Cortex of kidney (tissue), 1 donor: Measurements from ENCODE around the gene ASMT.
"Not testable (repeated sequence)": the region's sequence is repeated elsewhere in the genome, so short reads cannot be mapped to it uniquely, and the experiment has no call there.

ENCODE experiments used
- DNase-seq: peaks from one replicate; lab custom pipeline; 2025; lab: John Stamatoyannopoulos, UW

Gene ASMT

GRCh38 chrX:1598021-1598875 is 16.6 kb upstream of the ASMT start:
- DNase-seq = no peak

GRCh38 chrX:1598876-1599790 is 15.7 kb upstream of the ASMT start:
- no peak for DNase-seq

- DNase-seq = no peak
Measured at GRCh38 chrX:1599791-1600405, 15.0 kb upstream of the ASMT start.

DNA sequence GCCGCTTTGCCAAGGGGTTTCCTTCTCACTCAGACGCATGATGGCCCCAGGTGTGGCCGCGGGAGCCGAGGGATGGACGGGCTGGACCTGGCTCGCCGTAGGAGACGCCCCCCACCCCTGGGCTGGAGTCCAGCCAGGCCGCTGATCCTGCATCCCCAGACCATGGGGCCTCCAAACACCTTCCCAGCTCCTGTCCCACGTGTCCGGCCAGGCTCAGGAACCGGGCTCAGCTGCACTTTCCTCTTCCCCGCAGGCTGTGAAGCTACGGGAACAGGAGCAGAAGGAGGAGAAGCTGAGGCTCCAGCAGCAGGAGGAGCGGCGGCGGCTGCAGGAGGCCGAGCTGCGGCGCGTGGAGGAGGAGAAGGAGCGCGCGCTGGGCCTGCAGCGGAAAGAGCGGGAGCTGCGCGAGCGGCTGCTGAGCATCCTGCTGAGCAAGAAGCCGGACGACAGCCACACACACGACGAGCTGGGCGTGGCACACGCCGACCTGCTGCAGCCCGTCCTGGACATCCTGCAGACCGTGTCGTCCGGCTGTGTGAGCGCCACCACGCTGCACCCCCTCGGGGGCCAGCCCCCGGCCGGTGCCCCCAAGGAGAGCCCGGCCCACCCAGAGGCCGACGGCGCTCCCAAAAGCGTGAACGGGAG is 14.3 kb upstream of the ASMT start:
- DNase-seq = no peak

DNA sequence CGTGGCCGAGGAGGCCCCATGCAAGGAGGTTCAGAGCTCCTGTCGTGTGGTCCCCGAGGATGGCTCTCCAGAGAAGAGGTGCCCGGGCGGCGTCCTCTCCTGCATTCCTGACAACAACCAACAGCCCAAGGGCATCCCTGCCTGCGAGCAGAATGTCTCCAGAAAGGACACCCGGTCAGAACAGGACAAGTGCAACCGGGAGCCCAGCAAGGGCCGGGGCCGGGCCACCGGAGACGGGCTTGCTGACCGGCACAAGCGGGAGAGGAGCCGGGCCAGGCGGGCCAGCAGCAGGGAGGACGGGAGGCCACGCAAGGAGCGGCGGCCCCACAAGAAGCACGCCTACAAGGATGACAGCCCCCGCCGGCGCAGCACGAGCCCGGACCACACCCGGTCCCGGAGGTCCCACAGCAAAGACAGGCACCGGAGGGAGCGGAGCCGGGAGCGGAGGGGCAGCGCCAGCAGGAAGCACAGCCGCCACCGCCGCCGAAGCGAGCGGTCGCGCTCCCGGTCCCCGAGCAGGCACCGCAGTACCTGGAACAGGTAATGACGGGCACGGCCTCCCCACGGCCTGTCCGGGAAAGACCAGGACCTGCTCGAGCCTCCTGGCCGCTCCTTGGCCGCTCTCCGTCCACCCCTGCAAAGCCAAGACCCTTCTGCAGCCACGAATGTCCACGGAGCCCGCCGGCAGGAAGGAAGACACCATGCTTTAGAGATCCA is 13.7 kb upstream of the ASMT start:
- no peak for DNase-seq

- no peak for DNase-seq
Measured at GRCh38 chrX:1601768-1602085, 13.1 kb upstream of the ASMT start.

DNA sequence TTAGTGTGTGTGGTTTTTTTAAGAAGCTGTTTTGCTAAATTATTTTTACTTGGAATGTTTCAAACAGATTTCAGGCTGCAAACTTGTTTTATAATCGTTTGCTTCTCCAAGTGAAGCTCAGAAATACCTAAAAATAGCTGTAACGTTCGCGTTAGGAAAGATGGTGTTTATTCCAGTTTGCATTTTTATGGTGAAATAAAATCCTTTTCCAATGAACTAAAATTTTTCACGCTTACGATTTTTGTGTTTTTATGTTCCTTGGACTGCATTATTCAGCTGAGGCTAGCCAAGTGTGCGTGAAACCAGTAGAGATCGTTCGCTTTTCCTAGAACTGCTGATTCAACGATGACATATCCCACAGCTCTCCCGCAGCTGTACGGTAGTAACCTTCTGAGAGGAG is 12.6 kb upstream of the ASMT start:
- no peak for DNase-seq

DNA sequence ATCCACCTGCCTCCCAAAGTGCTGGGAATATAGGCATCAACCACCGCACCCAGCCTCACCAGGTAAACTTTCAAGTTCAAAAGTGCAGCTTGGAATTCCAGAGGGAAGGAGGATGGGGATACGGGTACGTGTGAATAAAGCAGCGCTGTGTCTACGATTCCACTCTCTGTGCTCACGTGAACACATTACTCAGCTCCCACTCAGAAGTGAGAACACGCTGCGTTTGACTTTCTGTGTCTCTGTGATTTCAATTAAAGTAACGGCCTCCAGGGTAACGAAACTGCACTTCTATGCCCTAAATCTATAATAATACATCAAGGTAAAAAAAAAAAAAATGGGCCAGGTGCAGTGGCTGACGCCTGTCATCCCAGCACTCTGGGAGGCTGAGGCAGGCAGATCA is 8.4 kb upstream of the ASMT start:
- no peak for DNase-seq

DNA sequence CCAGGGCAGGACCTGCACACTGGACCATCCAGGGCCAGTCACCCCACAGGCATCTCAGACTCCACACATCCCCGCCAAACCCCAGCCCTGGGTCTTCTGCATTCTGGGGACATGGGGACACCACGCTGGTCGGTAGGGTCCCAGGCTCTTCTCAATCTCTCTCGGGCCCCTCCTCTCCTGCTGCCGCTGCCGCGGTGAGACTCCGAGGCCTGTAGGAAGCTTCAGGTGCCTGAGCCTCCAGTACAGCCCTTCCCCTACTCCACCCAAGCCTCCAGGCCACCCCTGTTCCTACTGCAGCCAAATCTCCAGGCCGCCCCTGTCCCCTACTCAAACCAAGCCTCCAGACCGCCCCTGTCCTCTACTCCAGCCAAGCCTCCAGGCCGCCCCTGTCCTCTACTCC is 5.5 kb upstream of the ASMT start:
- no peak for DNase-seq

GRCh38 chrX:1609762-1610161 is 5.1 kb upstream of the ASMT start:
- no peak for DNase-seq

DNA sequence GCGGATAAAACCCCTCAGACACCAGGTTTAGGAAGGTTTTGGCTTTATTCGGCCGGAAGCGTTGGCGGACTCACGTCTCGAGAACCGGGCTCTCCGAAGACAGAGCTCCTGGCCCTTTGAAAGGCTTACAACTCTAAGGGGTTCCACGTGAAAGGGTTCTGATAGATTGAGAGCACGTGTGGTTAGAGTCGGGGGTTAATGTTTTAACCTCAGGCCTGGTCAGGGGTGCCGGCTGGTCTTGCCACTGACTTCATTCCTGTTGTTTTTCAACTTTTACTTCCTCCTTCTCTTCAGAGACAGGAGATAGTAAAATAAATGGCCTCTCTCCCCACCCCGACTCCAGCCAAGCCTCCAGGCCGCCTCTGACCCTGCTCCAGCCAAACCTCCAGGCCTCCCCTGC is 4.7 kb upstream of the ASMT start:
- no peak for DNase-seq

DNA sequence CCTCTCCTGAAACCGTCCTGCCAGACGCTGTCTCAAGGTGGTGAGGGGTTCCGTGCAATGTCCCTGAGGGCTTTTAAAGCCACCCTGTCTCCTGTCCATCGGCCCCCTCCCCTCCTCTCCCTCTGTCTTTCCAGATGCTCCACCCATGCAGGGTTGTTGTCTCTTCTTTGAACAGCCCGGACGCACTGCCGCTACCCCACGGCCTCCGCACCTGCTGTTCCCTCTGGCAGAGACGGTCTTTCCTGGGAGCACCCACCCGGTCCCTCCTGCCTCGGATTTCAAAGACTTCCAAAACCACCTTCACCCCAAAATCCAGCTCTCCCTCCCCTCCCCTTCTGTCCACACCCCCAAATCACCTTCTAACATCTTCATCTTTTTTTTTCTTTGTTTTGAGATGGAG is 4.1 kb upstream of the ASMT start:
- no peak for DNase-seq

- DNase-seq = no peak
Measured at GRCh38 chrX:1612641-1613286, 2.1 kb upstream of the ASMT start.

DNA sequence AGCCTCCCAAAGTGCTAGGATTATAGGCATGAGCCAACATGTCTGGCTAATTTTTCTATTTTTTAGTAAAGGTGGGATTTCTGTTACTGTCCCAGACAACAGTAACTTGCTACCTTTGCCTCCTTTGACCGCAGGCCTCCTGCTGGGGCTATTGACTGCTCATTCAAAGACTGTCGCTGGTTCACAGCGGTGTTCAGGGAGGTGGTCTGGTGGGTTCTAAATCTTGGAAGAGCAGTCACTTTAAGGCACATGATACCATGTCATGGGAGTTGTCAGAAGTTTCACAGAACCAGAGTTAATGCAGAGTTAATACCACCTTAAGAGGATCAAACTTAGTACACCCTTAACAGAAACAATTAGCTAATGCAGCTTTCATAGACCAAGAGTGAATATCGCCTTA is 3.8 kb downstream of the ASMT start:
- DNase-seq = no peak

DNA sequence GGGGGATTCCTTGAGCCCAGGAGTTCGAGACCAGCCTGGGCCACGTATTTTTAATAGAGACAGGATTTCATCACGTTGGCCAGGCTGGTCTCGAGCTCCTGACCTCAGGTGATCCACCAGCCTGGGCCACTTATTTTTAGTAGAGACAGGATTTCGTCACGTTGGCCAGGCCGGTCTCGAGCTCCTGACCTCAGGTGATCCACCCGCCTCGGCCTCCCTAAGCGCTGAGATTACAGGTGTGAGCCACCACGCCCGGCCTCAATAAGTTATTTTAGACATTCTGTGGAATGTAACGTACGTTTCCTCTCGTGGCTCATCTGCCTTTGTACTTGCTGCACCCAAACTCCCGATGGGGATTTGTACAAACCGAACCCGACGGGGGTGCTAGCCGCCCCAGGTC is 8.8 kb downstream of the ASMT start:
- DNase-seq = no peak

- DNase-seq = not testable (repeated sequence)
Measured at GRCh38 chrX:1624158-1624860, 9.4 kb downstream of the ASMT start.

GRCh38 chrX:1624861-1625215 is 10.0 kb downstream of the ASMT start:
- not testable (repeated sequence) for DNase-seq

- no peak for DNase-seq
Measured at GRCh38 chrX:1629244-1629643, 14.4 kb downstream of the ASMT start.

DNA sequence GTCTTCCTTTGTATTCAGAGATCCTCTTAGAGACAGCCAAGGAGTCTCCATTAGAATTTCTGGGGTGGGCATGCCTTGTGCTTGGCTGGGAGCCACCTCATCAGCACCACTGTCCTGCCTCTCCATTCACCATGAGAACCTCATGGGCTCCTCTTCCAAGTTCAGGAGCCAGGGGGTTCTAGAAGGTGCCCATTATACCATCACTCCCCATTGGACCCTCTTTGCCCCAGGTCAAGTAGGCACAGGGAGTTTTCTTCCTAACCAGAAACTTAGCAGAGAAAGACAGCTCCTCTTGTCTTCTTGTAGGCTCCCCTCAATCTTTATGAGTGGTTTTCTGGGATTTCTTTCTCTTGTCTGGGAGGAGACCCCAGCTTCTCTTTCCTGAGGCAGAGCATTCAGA is 31.1 kb downstream of the ASMT start:
- DNase-seq = no peak

DNA sequence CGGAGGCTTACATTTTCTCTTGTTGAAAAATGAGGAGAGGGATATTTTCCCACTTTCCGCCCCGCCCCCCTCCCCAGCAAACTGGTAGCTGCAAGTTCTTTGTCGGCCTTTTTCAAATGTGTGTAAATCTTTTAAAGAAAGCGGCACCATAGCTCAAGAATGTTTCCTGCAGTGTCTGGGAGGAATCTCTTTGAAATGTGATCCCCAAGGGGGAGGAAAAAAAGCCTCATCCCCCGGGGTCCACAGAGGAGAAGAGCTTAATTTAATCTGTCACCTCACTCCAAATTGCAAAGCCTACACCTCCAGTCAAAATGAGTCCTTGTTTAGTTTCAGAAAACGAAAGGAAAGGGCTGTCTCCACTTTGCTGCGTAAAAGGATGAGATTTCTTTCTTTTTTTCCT is 34.8 kb downstream of the ASMT start:
- DNase-seq = no peak
